Smooth muscle cell (in vitro differentiated cells): Measurements from ENCODE around the gene RBBP7. TPM values are rescaled to one million over a fixed set of nuclear protein-coding genes. Genes with fewer than 3 reads are reported as not detected.

Experiments used
- DNase-seq: peaks from one replicate; lab custom pipeline; 2025; ENCODE audit not compliant: unreplicated experiment; lab: John Stamatoyannopoulos, UW
- H2AFZ ChIP-seq: fragments of 200-600 bp; sonication (generic); 2 replicates; pipeline ENCODE4 v1.6.0; 2016; ENCODE audit warnings: antibody characterized with exemption, low read depth, mild to moderate bottlenecking
- H3F3A ChIP-seq: fragments of 200-600 bp; sonication (generic); 2 replicates; pipeline ENCODE4 v1.6.0; 2017; ENCODE audit warnings: antibody characterized with exemption, low read depth
- H3K27ac ChIP-seq: fragments of 200-600 bp; sonication (generic); 2 replicates; pipeline ENCODE4 v1.5.1; 2016; ENCODE audit warnings: low read depth, mild to moderate bottlenecking
- H3K27me3 ChIP-seq: fragments of 200-600 bp; sonication (generic); 2 replicates; pipeline ENCODE4 v1.6.1; 2016; ENCODE audit warnings: low read depth, mild to moderate bottlenecking
- H3K36me3 ChIP-seq: fragments of 200-600 bp; sonication (generic); 2 replicates; pipeline ENCODE4 v1.5.1; 2016; ENCODE audit warnings: low read depth
- H3K4me1 ChIP-seq: fragments of 200-600 bp; sonication (generic); 2 replicates; pipeline ENCODE4 v1.5.1; 2016; ENCODE audit warnings: low read depth
- H3K4me2 ChIP-seq: fragments of 200-600 bp; sonication (generic); 2 replicates; pipeline ENCODE4 v1.6.0; 2016; ENCODE audit warnings: mild to moderate bottlenecking
- H3K4me3 ChIP-seq: fragments of 200-600 bp; sonication (generic); 2 replicates; pipeline ENCODE4 v1.5.1; 2016; ENCODE audit warnings: mild to moderate bottlenecking
- H3K79me2 ChIP-seq: fragments of 200-600 bp; sonication (generic); 2 replicates; pipeline ENCODE4 v1.6.0; 2016; ENCODE audit warnings: low read depth, mild to moderate bottlenecking
- H3K9ac ChIP-seq: fragments of 200-600 bp; sonication (generic); 2 replicates; pipeline ENCODE4 v1.6.0; 2016; ENCODE audit warnings: low read depth
- H3K9me3 ChIP-seq: fragments of 200-600 bp; sonication (generic); replicated peaks from 2 replicates; pipeline ENCODE4 v1.5.1; 2016; ENCODE audit warnings: low read depth
- H4K20me1 ChIP-seq: fragments of 200-600 bp; sonication (generic); 2 replicates; pipeline ENCODE4 v1.6.0; 2016; ENCODE audit warnings: low read depth
- CTCF ChIP-seq: fragments of 200-600 bp; sonication (generic); IDR thresholded peaks from 2 replicates; pipeline ENCODE4 v1.5.1; 2017; ENCODE audit warnings: borderline replicate concordance, mild to moderate bottlenecking, antibody characterized with exemption; ENCODE audit not compliant: insufficient read depth, poor library complexity, severe bottlenecking
- WGBS: methylation state at CpG from one replicate; pipeline ENCODE4 v1.1.7; 2016; ENCODE audit warnings: low lambda C conversion rate; 5-methylcytosine and 5-hydroxymethylcytosine counted together
- polyA plus RNA-seq: library from polyadenylated mRNA; unstranded; fragments of >200 nt; fragmentation: Nextera tagmentation; extraction: Ambion mirVana; gene quantifications from 2 replicates; pipeline ENCODE4 v1.2.1, GENCODE V29; 2016
- small RNA-seq: library from RNA; depleted of rRNA; stranded (forward); fragments of <200 nt; gene quantifications from one replicate; pipeline ENCODE3, GENCODE V24; 2014
- total RNA-seq: library from RNA; depleted of rRNA; stranded (reverse); fragments of >200 nt; gene quantifications from 2 replicates; pipeline ENCODE4 v1.2.3, GENCODE V29; 2014

The RBBP7 gene
- total and polyA plus RNA-seq, 2 experiments from 2014 or later = 116 to 147 TPM

- no peaks in the 10 kb centered on the region for H3K27me3 ChIP-seq
- H3F3A ChIP-seq = no peaks in the 10 kb centered on the region
- peaks cover 34% of the 10 kb centered on the region for H3K79me2 ChIP-seq
- no peak overlapping the region for H3K4me2 ChIP-seq
- H3K4me1 ChIP-seq = peaks cover 6% of the 10 kb centered on the region
- H4K20me1 ChIP-seq = peaks cover 12% of the 10 kb centered on the region
- H3K9me3 ChIP-seq = no peaks in the 10 kb centered on the region
- no peak overlapping the region for H3K4me3 ChIP-seq
- no peak for TF ChIP-seq CTCF
- no peaks in the 10 kb centered on the region for H3K36me3 ChIP-seq
- no peak overlapping the region for H3K27ac ChIP-seq
- no peak overlapping the region for H2AFZ ChIP-seq
- no peak overlapping the region for H3K9ac ChIP-seq
- DNase-seq = no peak
- 86% methylated on average over 8 of the region's 8 CpGs for WGBS
These were observed 65.2 kb downstream of the RBBP7 start for GRCh38 chrX:16804923-16805464.

GRCh38 chrX:16797841-16798240 is 72.3 kb downstream of the RBBP7 start:
- no peaks in the 10 kb centered on the region for H3K4me1 ChIP-seq
- no peaks in the 10 kb centered on the region for H3K27me3 ChIP-seq
- DNase-seq = no peak
- H3K79me2 ChIP-seq = peaks cover 38% of the 10 kb centered on the region
- WGBS = 98% methylated on average over 4 of the region's 4 CpGs
- no peaks in the 10 kb centered on the region for H3K9me3 ChIP-seq
- H3K4me2 ChIP-seq = no peak overlapping the region
- H4K20me1 ChIP-seq = no peaks in the 10 kb centered on the region
- no peaks in the 10 kb centered on the region for H3F3A ChIP-seq
- no peak overlapping the region for H3K27ac ChIP-seq
- no peak for TF ChIP-seq CTCF
- no peak overlapping the region for H3K4me3 ChIP-seq
- no peak overlapping the region for H3K9ac ChIP-seq
- H2AFZ ChIP-seq = no peak overlapping the region
- no peaks in the 10 kb centered on the region for H3K36me3 ChIP-seq

GRCh38 chrX:16797358-16797757 is 72.8 kb downstream of the RBBP7 start:
- H3K27ac ChIP-seq = no peak overlapping the region
- no peaks in the 10 kb centered on the region for H3K36me3 ChIP-seq
- no peaks in the 10 kb centered on the region for H3K9me3 ChIP-seq
- WGBS = 94% methylated on average over 5 of the region's 5 CpGs
- TF ChIP-seq CTCF = no peak
- H3K79me2 ChIP-seq = peaks cover 43% of the 10 kb centered on the region
- H3K4me2 ChIP-seq = no peak overlapping the region
- no peak for DNase-seq
- no peaks in the 10 kb centered on the region for H4K20me1 ChIP-seq
- H3K27me3 ChIP-seq = no peaks in the 10 kb centered on the region
- H3K4me3 ChIP-seq = no peak overlapping the region
- no peak overlapping the region for H3K9ac ChIP-seq
- H3K4me1 ChIP-seq = no peaks in the 10 kb centered on the region
- H3F3A ChIP-seq = no peaks in the 10 kb centered on the region
- H2AFZ ChIP-seq = no peak overlapping the region

GRCh38 chrX:16796298-16796697 is 73.9 kb downstream of the RBBP7 start:
- H3K4me2 ChIP-seq = no peak overlapping the region
- peaks cover 6% of the 10 kb centered on the region for H4K20me1 ChIP-seq
- H2AFZ ChIP-seq = no peak overlapping the region
- H3K27me3 ChIP-seq = no peaks in the 10 kb centered on the region
- TF ChIP-seq CTCF = no peak
- no peaks in the 10 kb centered on the region for H3F3A ChIP-seq
- H3K27ac ChIP-seq = no peak overlapping the region
- DNase-seq = no peak
- peaks cover 52% of the 10 kb centered on the region for H3K79me2 ChIP-seq
- WGBS = 96% methylated on average over 4 of the region's 4 CpGs
- H3K9ac ChIP-seq = no peak overlapping the region
- H3K36me3 ChIP-seq = no peaks in the 10 kb centered on the region
- H3K4me1 ChIP-seq = no peaks in the 10 kb centered on the region
- H3K9me3 ChIP-seq = no peaks in the 10 kb centered on the region
- no peak overlapping the region for H3K4me3 ChIP-seq

Small RNAs within 50 kb of the gene (small RNA-seq; reads per million reads assigned to genes)
- gene RF00019 (not detected), gene RNU4-6P (not detected), gene RPL12P49 (0.32 reads per million, percentile 7 among the genes with 10 or more reads in this experiment)

Other genes with a start within 250 kb of the RBBP7 start
- gene S100G, start 220.2 kb downstream of the RBBP7 start, total RNA-seq = not detected in 2 replicates
- gene S100G, start 220.2 kb downstream of the RBBP7 start, polyA plus RNA-seq = not detected in 2 replicates
- 37.1 and 45.1 TPM in 2 replicates for gene CTPS2, start 157.7 kb downstream of the RBBP7 start, total RNA-seq
- 19.4 and 20.6 TPM in 2 replicates for gene CTPS2, start 157.7 kb downstream of the RBBP7 start, polyA plus RNA-seq
- 52.3 and 64.0 TPM in 2 replicates for gene SYAP1, start 150.8 kb downstream of the RBBP7 start, total RNA-seq
- 52.8 and 54.2 TPM in 2 replicates for gene SYAP1, start 150.8 kb downstream of the RBBP7 start, polyA plus RNA-seq
- gene TXLNG, start 83.9 kb downstream of the RBBP7 start, total RNA-seq = 17.5 and 19.6 TPM in 2 replicates
- gene TXLNG, start 83.9 kb downstream of the RBBP7 start, polyA plus RNA-seq = 5.7 and 7.8 TPM in 2 replicates
- 1.1 and 1.2 TPM in 2 replicates for gene REPS2, start 76.3 kb upstream of the RBBP7 start, total RNA-seq
- gene REPS2, start 76.3 kb upstream of the RBBP7 start, polyA plus RNA-seq = 1.0 and 1.1 TPM in 2 replicates